GM21367 (cell line): ENCODE data around the gene TC2N.
"Not testable (repeated sequence)": the region's sequence is repeated elsewhere in the genome, so short reads cannot be mapped to it uniquely, and the experiment has no call there.

Experiments used
- ATAC-seq: cut with Tn5 transposase; IDR thresholded peaks from one replicate; pipeline ENCODE4 v1.9.1; 2021; ENCODE audit not compliant: unreplicated experiment

TC2N gene

GRCh38 chr14:91889477-91890211 lies 22.3 kb upstream of the TC2N start:
- ATAC-seq, result no peak

GRCh38 chr14:91888641-91889476 lies 21.5 kb upstream of the TC2N start:
- ATAC-seq, result no peak

DNA sequence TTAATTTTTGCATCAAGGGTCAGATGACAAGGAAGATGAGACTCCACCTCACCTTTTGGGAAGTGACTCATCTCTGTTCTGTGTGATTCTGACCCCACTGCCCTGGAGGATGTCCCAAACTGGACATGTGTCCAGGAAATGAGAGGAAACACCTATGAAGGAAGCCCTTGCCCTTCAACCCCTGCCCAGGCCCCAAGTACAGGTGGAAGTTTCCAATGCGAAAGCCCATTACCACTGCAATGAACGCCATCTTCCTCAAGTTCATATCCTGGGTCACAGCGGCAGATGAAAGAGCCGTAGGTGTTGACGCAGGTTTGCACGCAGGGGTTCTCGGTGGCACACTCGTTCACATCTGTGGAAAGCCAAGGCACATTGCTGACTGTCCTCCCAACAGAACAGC lies 19.6 kb upstream of the TC2N start:
- no peak for ATAC-seq

DNA sequence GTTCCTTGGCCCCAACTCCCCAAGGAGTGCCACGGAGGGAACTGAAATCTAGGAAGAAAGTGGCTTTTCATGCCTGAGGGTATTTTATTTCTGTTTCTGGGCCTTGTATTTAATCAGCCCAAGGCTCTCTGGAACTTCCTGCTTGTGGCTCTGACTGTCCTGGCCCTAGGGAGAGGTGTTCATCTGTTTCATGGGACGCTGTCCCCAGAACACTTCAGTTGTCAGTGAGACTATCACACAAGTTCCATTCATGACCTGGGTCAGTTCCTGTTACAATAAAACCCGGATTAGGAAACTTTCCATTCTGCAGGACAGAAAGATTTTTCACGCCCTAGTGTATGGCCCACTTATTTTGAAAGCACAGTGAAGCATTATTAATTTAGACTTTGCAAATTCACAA lies 18.5 kb upstream of the TC2N start:
- ATAC-seq, result no peak

- ATAC-seq, result no peak
Measured at GRCh38 chr14:91885113-91885712, 17.9 kb upstream of the TC2N start.

DNA sequence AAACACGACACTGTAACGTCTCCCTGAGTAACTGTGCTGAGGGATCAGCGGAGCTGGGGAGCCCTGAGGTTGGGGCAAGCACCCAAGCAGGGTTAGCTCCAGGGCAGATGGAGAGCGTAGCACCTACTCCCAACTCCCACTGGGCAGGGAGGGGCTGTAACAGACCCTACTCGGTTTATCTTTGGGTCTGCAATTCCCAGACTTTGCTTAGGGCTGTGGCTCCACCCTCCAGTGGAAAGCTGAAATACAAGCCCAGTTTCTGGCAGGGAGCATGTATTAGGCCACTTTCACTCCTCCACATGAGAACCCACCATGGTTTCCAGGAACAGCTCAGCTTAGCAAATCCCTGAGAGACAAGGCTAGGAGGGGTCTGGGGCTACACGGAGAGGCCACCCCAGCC lies 17.3 kb upstream of the TC2N start:
- no peak for ATAC-seq

DNA sequence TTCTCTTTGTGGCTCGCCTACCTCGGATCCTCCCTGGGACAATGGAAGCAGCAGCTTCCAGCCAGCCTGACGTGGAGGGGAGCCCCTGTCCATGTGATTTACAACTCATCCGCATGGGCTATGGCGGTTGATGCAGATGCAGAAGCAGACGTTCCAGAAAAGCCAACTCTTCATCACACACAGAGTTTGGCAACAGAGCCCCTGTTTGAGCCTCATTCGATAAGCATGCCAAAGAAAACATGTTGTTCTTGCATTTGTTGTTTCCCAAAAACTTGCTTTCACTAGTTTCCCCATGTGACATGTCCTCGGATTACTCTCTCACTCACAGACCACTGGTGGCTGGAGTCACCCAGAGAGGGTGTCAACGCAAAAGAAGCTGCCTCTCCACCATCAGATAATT lies 16.4 kb upstream of the TC2N start:
- no peak for ATAC-seq

DNA sequence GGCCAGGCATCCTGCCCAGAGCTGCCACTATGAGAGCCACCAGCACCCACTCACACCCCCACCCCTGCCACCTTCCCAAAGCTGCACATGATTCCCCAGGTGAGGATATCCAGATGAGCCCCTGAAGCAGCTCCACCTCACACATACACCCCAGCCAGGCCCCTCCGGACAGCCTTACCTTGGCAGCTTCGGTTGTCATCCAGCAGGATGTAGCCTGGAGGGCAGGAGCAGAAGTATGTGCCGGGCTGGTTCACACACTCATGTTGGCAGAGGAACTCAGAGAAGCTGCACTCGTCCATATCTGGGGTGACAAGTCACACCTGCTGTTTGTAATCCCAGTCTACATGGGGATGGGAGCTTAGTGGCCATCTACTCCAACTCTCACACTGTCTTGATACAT lies 15.4 kb upstream of the TC2N start:
- no peak for ATAC-seq

GRCh38 chr14:91882369-91882768 lies 15.0 kb upstream of the TC2N start:
- ATAC-seq, result no peak

- ATAC-seq, result no peak
Measured at GRCh38 chr14:91879196-91879595, 11.9 kb upstream of the TC2N start.

DNA sequence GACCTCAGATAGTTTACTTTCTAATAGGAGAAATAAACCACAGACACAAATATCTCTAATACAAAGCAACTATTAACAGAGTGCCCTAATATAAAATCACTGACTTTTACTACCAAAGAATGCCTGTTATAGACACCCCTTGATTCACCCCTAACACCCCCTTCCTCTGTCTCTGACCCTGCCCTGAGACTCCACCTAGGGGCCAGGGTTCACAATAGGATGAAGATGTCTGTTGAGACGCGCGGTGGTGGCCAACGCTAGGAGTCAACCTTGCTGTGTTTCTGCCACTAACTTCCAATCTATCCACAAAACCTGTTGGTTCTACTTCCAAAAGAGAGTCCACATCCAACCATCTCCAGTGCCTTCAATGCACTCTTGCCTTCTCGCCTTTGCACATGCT lies 10.9 kb upstream of the TC2N start:
- no peak for ATAC-seq

DNA sequence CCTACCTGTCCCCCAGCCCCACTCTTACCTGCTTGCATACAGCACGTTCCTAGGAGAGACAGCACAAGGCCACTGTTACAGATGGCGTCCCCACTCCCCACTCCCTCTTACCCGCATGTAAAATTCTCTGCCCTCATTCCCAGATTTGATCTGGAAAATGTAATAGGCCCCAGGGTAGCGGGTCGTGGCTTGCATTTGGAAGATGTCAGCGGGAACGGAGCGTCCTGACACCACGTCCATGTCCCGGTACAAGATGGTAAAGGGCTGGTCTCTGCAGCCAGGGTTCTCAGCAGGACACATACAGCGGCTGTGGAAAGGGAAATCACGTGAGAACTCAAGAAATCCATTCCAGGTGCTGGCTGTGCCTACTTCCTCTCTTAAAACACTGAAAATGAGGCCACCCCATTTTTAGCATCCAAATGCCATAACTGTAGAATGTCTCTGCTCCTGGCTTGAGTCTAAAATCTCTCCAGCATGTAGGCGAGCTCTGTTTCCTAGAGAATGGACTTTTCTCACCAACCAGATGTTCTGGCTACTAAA lies 10.1 kb upstream of the TC2N start:
- no peak for ATAC-seq

DNA sequence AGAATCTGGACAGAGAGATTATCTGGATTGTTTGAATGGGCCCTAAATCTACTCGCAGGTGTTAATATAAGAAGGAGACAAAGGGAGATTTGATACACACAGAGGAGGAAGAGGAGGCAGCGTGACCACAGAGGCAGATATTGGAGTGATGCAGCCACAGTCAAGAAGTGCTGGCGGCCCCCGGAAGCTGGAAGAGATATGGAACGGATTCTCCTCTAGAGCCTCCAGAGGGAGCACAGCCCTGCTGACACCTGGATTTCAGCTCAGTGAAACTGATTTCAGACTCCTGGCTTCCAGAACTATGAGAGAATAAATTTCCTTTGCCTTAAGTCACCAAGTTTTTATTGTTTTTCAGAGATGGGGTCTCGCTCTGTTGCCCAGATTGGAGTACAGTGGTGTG lies 9.2 kb upstream of the TC2N start:
- ATAC-seq, result no peak

DNA sequence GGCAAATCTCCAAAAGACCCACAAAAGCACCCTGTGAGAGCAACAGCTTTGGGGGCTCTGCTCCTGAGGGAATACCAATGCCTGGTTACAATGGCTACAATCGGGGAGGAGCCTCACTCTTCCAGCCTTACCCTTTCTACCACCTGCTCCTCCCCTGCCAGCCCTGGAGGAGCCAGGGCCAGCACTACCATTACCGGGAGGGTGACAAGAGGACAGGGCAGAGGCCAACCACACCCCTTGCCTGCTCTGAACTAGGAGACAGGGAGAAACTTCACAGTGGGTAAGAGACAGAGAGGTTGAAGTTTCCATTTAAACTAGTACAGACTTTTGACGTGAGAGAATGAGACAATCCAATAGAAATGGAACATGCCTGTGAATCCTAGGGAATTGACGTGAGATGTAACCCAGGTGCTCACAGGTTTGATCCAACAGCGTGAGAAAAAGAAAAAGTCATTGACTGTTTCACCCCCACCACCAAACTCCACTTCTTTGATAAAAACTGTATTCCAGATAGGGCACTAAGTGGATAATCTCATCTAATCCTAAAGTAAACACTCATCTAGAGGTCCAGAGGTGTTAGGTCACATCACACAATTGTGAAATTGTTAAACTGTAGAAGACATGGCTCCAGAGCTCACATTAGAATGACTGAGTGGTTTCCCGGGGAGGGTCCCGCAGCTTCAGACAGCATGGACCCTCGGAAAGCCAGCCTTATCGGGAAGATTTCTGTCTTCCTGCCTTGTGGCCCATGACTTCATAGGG lies 8.4 kb upstream of the TC2N start:
- ATAC-seq, result no peak

DNA sequence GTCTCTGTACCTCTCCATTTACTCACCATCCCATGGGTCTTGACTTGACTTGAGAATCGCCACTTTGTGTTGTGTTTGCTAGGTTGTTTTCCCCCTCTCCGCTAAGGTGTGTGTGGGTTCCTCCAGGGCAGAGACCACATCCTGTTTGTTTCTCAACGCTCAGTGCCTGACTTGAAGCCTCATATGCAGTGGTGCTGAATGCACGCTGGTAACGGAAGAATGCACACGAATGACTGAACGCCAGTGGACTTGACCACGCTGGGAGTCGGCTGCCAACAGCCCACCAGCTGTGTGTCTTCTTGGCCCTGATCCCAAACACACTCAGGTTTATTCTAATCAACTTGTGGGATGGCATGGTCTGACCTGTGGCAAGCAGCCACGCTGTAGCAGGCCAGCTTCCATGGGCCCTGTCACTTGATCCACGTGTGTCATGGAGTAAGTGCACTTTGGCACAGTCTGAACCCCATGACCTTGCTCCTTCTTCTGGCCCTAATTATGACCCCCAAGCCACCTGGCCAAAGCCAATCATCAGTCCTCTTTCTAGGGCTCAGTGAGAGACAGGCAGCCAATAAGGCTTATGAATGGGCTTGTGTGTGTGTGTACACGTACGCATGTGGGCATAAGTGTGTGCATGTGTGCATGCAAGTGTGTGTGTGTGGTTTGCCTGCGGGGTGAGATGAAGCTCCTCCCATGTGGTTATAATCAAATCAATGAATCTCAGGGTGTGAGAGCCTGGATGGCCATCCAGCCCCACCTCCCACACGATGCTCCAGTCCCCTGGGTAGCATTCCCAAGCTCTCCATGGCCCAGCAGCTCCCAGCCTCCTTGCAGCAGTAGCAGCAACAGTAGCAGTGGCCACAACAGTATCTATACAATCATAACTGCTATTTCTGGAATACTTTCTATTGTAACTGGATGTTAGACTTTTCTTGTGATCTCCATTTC lies 6.4 kb upstream of the TC2N start:
- ATAC-seq, result peak; percentile 75

DNA sequence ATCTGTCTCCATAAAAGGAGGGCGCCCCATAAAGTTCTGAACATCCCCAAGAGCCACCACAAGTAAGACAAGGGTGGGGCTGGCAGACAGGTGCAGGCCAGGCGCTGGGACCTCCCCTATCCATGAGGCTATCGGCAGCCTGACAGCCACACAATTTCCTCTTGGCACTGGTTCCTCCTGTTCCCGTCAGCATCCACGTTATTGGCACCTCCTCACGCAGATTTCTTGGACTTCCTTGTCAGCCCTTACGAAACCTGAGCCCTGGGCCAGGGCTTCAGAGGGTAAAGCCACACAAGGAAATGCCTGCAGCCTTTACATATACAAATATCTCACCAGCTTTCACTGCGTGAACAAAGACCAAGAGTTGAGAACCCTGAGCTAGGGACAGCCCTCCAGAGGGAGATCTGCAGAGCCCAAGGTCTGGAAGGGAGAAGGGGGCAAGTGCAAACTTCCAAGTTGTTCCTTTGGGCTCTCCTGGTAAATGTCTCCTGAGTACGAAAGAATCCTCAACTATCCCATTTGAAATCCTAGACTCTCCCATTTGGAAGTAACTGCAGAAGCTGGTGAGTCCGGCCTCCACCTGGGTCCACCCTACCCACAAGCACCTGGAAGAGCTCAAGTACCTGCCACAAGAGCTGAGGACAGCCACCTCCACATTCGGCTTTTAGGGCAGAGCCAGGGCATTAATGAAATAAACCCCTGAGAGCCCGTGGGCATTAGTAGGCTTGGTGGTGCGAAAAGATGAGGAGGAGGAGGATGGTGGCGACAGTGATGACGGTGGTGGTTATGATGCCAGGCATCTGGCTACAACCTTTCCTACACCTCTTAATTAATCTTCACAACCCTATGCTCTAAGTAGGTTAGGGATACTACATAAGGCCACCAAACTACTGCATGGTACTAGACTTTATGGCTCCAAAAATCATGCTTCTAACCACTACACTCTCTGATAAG lies 5.5 kb upstream of the TC2N start:
- peak; percentile 6 for ATAC-seq

GRCh38 chr14:91872011-91872501 lies 4.7 kb upstream of the TC2N start:
- ATAC-seq, result peak; percentile 40

GRCh38 chr14:91871401-91871800 lies 4.1 kb upstream of the TC2N start:
- not testable (repeated sequence) for ATAC-seq

DNA sequence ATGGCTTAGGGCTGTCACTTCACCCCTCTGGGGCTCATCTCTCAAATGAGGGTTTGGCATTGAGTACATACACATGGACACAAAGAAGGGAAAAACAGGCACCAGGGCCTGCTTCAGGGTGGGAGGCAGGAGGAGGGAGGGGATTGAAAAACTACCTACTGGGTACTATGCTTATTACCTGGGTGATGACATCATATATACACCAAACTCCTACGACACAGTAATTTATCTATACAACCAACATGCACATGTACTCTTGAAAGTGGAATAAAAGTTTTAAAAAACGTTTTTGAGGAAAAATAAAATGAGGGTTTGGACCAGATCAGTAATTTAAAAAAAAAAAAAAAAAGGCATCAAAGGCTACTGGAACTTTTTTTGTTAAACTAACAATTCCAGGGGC lies 3.6 kb upstream of the TC2N start:
- ATAC-seq, result no peak
